HepG2 (cell line): ENCODE data around the gene STH. TPM values are rescaled to one million over a fixed set of nuclear protein-coding genes. Genes with fewer than 3 reads are reported as not detected.

ENCODE experiments used
- ATAC-seq: fragments of 200-7000 bp; cut with Tn5 transposase; 3 replicates; pipeline ENCODE4 v1.9.1; 2020; ENCODE audit warnings: mild to moderate bottlenecking, moderate library complexity
- BruUV-seq: library from RNA; stranded (reverse); fragments of 400-500 nt; replicated peaks from 2 replicates; lab custom pipeline; 2021; lab: Mats Ljungman, UMichigan
- CTCF ChIA-PET: fragments of 300-600 bp; formaldehyde crosslinking; extraction: SDS; loops from one replicate; lab custom pipeline; 2021; ENCODE audit warnings: low total read pairs, inconsistent platforms, low intra/inter-chr PET ratio; lab: Yijun Ruan, JAX
- POLR2A ChIA-PET: fragments of 350-600 bp; sonication (Branson Sonifier 250); formaldehyde crosslinking; loops from one replicate; lab custom pipeline; 2020; ENCODE audit warnings: antibody characterized with exemption, inconsistent platforms; lab: Yijun Ruan, JAX
- DNase-seq: peaks from one replicate; pipeline ENCODE4 v3.0.0-alpha.2; 2015; ENCODE audit warnings: low spot score
- FAIRE-seq: peaks from 3 replicates; lab custom pipeline; 2011; peaks lifted over from hg19 to GRCh38; lab: Jason Lieb, UNC
- H2AFZ ChIP-seq: one replicate; pipeline ENCODE4 v1.6.1; 2011; ENCODE audit warnings: low read length, inconsistent platforms
- H3K27ac ChIP-seq: fragments of 300-600 bp; 3 replicates; pipeline ENCODE4 v1.8.0; 2011; ENCODE audit warnings: mixed run types, mild to moderate bottlenecking, mixed read lengths, low read length, inconsistent platforms; ENCODE audit not compliant: insufficient read depth; ENCODE audit errors: extremely low read length
- H3K27me3 ChIP-seq, 2 experiments: fragments of 200-600 bp in 1 of 2; 2 replicates in 1 of 2; 3 replicates in 1 of 2; pipeline versions ENCODE4 v1.6.0 to v1.8.0; 2011; ENCODE audit warnings: low read length in 2 of 2, mild to moderate bottlenecking in 2 of 2, moderate library complexity in 2 of 2, inconsistent platforms in 1 of 2; ENCODE audit not compliant: insufficient read depth in 2 of 2, control insufficient read depth in 1 of 2
- H3K36me3 ChIP-seq, 2 experiments: fragments of 200-600 bp in 1 of 2; replicated peaks in 1 of 2; 2 replicates in 1 of 2; 3 replicates in 1 of 2; pipeline versions ENCODE4 v1.5.1 to v1.8.0; 2011; ENCODE audit warnings: low read length in 2 of 2, inconsistent platforms in 1 of 2; ENCODE audit not compliant: insufficient read depth in 2 of 2, control insufficient read depth in 1 of 2
- H3K4me1 ChIP-seq: 2 replicates; pipeline ENCODE4 v1.5.1; 2012; ENCODE audit warnings: low read length, inconsistent platforms; ENCODE audit not compliant: insufficient read depth
- H3K4me2 ChIP-seq: 2 replicates; pipeline ENCODE4 v1.6.0; 2011; ENCODE audit warnings: low read depth, low read length, inconsistent platforms
- H3K4me3 ChIP-seq, 3 experiments: fragments of 200-600 bp in 1 of 3; sonication (generic), shearing (Covaris generic) in 1 of 3; replicated peaks in 1 of 3; 2 replicates each; pipeline ENCODE4 v1.5.1; 2011 to 2016; ENCODE audit warnings: low read length in 3 of 3, inconsistent platforms in 2 of 3, low read depth in 2 of 3, mild to moderate bottlenecking in 2 of 3, control low read depth in 1 of 3, mixed read lengths in 1 of 3; ENCODE audit not compliant: insufficient read depth in 1 of 3
- H3K79me2 ChIP-seq: one replicate; pipeline ENCODE4 v1.6.1; 2011; ENCODE audit warnings: low read length, inconsistent platforms; ENCODE audit not compliant: insufficient read depth
- H3K9ac ChIP-seq: 2 replicates; pipeline ENCODE4 v1.6.0; 2011; ENCODE audit warnings: mild to moderate bottlenecking, low read depth, low read length, inconsistent platforms; ENCODE audit not compliant: insufficient read depth
- H3K9me3 ChIP-seq: 2 replicates; pipeline ENCODE4 v1.5.1; 2012; ENCODE audit warnings: mild to moderate bottlenecking, low read length
- H4K20me1 ChIP-seq: 2 replicates; pipeline ENCODE4 v1.6.0; 2011; ENCODE audit warnings: inconsistent platforms, mild to moderate bottlenecking, low read length, moderate library complexity; ENCODE audit not compliant: insufficient read depth
- IRX3 ChIP-seq: sonication (generic); formaldehyde crosslinking; IDR thresholded peaks from 2 replicates; pipeline ENCODE4 v1.8.1; 2023; ENCODE audit warnings: mild to moderate bottlenecking, low read depth, missing genetic modification reagents, borderline replicate concordance
- PAF1 ChIP-seq: IDR thresholded peaks from 2 replicates; pipeline ENCODE4 v1.6.1; 2016; ENCODE audit warnings: missing genetic modification reagents, missing compliant biosample characterization
- SNAPC2 ChIP-seq: sonication (generic); formaldehyde crosslinking; IDR thresholded peaks from 2 replicates; pipeline ENCODE4 v1.8.1; 2022; ENCODE audit warnings: mild to moderate bottlenecking, missing genetic modification reagents
- WGBS: methylation state at CpG from one replicate; pipeline ENCODE4 v1.1.6; 2017; ENCODE audit warnings: low lambda C conversion rate; 5-methylcytosine and 5-hydroxymethylcytosine counted together
- in situ Hi-C: cut with HindIII; loops from 2 replicates; pipeline ENCODE4 v1.10.0; 2017; ENCODE audit warnings: low pct_unique_long_range_greater_than_20kb; ENCODE audit not compliant: extremely low pct_ligation_motif_present
- intact Hi-C: fragments of 100-400 bp; cut with micrococcal nuclease; formaldehyde crosslinking; loops from one replicate; pipeline ENCODE4 v1.10.0; 2022; ENCODE audit not compliant: unreplicated experiment
- polyA plus RNA-seq, 8 experiments: library from polyadenylated mRNA; depleted of rRNA in 3 of 8; stranded (reverse) in 7 of 8; unstranded in 1 of 8; fragments of >200 nt; fragmentation: Illumina TruSeq in 4 of 8; extraction: Trizol in 4 of 8; gene quantifications; 2 replicates each; pipeline versions ENCODE4 v1.2.1 to v1.2.3, GENCODE V29; 2011 to 2016; ENCODE audit warnings: low read depth in 4 of 8, missing spikeins in 1 of 8, mixed read lengths in 1 of 8; ENCODE audit not compliant: insufficient read depth in 1 of 8
- total RNA-seq, 5 experiments: library from RNA; depleted of rRNA; stranded (reverse); fragments of >200 nt; fragmentation: Illumina TruSeq; extraction: Trizol; gene quantifications; 2 replicates each; pipeline ENCODE4 v1.2.3, GENCODE V29; 2016; ENCODE audit warnings: low read depth in 1 of 5
- TF ChIP-seq, protein P1 (sequence below): sonication (generic); formaldehyde crosslinking; IDR thresholded peaks from 2 replicates; pipeline ENCODE4 v1.8.0; 2022; ENCODE audit warnings: mild to moderate bottlenecking, missing genetic modification reagents, borderline replicate concordance
- TF ChIP-seq, protein P2 (sequence below), 2 experiments: fragments of 450-650 bp in 1 of 2; sonication (generic) in 1 of 2; formaldehyde crosslinking; IDR thresholded peaks; 2 replicates each; pipeline versions ENCODE4 v1.5.0 to v1.8.0; 2020 to 2022; ENCODE audit warnings: mild to moderate bottlenecking in 1 of 2, missing genetic modification reagents in 1 of 2
- TF ChIP-seq, protein P3 (sequence below): sonication (generic); formaldehyde crosslinking; IDR thresholded peaks from 2 replicates; pipeline ENCODE4; 2020; ENCODE audit warnings: missing genetic modification reagents, mild to moderate bottlenecking, borderline replicate concordance

Gene STH
- total and polyA plus RNA-seq, 2 of the 13 experiments (the other 11 are each of a cell fraction or from before 2014, with no cell fraction given): not detected

DNA sequence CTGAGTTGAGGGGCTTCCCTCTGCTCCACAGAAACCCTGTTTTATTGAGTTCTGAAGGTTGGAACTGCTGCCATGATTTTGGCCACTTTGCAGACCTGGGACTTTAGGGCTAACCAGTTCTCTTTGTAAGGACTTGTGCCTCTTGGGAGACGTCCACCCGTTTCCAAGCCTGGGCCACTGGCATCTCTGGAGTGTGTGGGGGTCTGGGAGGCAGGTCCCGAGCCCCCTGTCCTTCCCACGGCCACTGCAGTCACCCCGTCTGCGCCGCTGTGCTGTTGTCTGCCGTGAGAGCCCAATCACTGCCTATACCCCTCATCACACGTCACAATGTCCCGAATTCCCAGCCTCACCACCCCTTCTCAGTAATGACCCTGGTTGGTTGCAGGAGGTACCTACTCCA lies 26.0 kb downstream of the STH start:
- H4K20me1 ChIP-seq: no peaks in the 10 kb centered on the region
- in situ Hi-C loops: no loop called here
- POLR2A ChIA-PET: no interaction called here
- CTCF ChIA-PET: no interaction called here
- no peak overlapping the region for H3K9ac ChIP-seq
- H3K27me3 ChIP-seq: no peaks in the 10 kb centered on the region
- DNase-seq (no peak), ATAC-seq (peak; percentile 13), FAIRE-seq (no peak)
- no peak overlapping the region for H3K4me3 ChIP-seq
- TF ChIP-seq SNAPC2 (CRISPR knock-in tag) (no peak), IRX3 (CRISPR knock-in tag) (no peak), PAF1 (0 out of 2 replicates have a peak, but pooled peaks have one; percentile 63)
- TF ChIP-seq, protein P1, sequence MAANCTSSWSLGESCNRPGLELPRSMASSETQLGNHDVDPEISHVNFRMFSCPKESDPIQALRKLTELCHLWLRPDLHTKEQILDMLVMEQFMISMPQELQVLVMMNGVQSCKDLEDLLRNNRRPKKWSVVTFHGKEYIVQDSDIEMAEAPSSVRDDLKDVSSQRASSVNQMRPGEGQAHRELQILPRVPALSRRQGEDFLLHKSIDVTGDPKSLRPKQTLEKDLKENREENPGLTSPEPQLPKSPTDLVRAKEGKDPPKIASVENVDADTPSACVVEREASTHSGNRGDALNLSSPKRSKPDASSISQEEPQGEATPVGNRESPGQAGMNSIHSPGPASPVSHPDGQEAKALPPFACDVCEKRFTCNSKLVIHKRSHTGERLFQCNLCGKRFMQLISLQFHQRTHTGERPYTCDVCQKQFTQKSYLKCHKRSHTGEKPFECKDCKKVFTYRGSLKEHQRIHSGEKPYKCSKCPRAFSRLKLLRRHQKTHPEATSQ (CRISPR knock-in tag): no peak
- TF ChIP-seq, protein P2, sequence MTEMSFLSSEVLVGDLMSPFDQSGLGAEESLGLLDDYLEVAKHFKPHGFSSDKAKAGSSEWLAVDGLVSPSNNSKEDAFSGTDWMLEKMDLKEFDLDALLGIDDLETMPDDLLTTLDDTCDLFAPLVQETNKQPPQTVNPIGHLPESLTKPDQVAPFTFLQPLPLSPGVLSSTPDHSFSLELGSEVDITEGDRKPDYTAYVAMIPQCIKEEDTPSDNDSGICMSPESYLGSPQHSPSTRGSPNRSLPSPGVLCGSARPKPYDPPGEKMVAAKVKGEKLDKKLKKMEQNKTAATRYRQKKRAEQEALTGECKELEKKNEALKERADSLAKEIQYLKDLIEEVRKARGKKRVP (CRISPR knock-in tag; IDR thresholded peaks at IDR 0.05): no peak
- TF ChIP-seq, protein P3, sequence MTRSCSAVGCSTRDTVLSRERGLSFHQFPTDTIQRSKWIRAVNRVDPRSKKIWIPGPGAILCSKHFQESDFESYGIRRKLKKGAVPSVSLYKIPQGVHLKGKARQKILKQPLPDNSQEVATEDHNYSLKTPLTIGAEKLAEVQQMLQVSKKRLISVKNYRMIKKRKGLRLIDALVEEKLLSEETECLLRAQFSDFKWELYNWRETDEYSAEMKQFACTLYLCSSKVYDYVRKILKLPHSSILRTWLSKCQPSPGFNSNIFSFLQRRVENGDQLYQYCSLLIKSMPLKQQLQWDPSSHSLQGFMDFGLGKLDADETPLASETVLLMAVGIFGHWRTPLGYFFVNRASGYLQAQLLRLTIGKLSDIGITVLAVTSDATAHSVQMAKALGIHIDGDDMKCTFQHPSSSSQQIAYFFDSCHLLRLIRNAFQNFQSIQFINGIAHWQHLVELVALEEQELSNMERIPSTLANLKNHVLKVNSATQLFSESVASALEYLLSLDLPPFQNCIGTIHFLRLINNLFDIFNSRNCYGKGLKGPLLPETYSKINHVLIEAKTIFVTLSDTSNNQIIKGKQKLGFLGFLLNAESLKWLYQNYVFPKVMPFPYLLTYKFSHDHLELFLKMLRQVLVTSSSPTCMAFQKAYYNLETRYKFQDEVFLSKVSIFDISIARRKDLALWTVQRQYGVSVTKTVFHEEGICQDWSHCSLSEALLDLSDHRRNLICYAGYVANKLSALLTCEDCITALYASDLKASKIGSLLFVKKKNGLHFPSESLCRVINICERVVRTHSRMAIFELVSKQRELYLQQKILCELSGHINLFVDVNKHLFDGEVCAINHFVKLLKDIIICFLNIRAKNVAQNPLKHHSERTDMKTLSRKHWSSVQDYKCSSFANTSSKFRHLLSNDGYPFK (CRISPR knock-in tag): no peak
- intact Hi-C loops: no loop called here
- WGBS: 97% methylated on average over 10 of the region's 10 CpGs
- no peaks in the 10 kb centered on the region for H3K79me2 ChIP-seq
- no peak overlapping the region for H3K27ac ChIP-seq
- BruUV-seq: no TSS peak
- no peak overlapping the region for H3K4me2 ChIP-seq
- no peak overlapping the region for H2AFZ ChIP-seq
- H3K9me3 ChIP-seq: no peaks in the 10 kb centered on the region
- no peaks in the 10 kb centered on the region for H3K4me1 ChIP-seq
- peaks cover 12 to 29% of the 10 kb centered on the region in 2 experiments; a peak in 4 of 5 replicates for H3K36me3 ChIP-seq
